ENCODE results near the gene IFI27L2.

GRCh38 chr14:94116701-94117100 lies 12.7 kb downstream of the IFI27L2 start:
- TF ChIP-seq, protein P1, sequence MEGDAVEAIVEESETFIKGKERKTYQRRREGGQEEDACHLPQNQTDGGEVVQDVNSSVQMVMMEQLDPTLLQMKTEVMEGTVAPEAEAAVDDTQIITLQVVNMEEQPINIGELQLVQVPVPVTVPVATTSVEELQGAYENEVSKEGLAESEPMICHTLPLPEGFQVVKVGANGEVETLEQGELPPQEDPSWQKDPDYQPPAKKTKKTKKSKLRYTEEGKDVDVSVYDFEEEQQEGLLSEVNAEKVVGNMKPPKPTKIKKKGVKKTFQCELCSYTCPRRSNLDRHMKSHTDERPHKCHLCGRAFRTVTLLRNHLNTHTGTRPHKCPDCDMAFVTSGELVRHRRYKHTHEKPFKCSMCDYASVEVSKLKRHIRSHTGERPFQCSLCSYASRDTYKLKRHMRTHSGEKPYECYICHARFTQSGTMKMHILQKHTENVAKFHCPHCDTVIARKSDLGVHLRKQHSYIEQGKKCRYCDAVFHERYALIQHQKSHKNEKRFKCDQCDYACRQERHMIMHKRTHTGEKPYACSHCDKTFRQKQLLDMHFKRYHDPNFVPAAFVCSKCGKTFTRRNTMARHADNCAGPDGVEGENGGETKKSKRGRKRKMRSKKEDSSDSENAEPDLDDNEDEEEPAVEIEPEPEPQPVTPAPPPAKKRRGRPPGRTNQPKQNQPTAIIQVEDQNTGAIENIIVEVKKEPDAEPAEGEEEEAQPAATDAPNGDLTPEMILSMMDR (conservative IDR thresholded peaks at IDR 0.05; ENCODE audit: low read depth, low read length) = no peak
- TF ChIP-seq EZH2 (IDR thresholded peaks at IDR 0.05; ENCODE audit: borderline replicate concordance, low read depth, low read length, poor library complexity, severe bottlenecking) = no peak

All from A673 (cell line).